IMR-90 (cell line): Measurements from ENCODE around the gene WNT6. TPM values are rescaled to one million over a fixed set of nuclear protein-coding genes. Genes with fewer than 3 reads are reported as not detected.

ENCODE experiments used
- ATAC-seq: fragments of 200-7000 bp; cut with Tn5 transposase; 2 replicates; pipeline ENCODE4 v1.9.1; 2020; ENCODE audit warnings: low read depth, mild to moderate bottlenecking, moderate library complexity
- BruUV-seq: library from RNA; stranded (reverse); fragments of 400-500 nt; replicated peaks from 2 replicates; lab custom pipeline; 2021; lab: Mats Ljungman, UMichigan
- CTCF ChIA-PET: fragments of 300-600 bp; formaldehyde crosslinking; extraction: SDS; loops from one replicate; lab custom pipeline; 2021; ENCODE audit warnings: antibody characterized with exemption; lab: Yijun Ruan, JAX
- POLR2A ChIA-PET: fragments of 300-600 bp; sonication (Branson Sonifier 250); formaldehyde crosslinking; loops from one replicate; lab custom pipeline; 2022; ENCODE audit warnings: antibody characterized with exemption; ENCODE audit not compliant: unreplicated experiment; lab: Charles Lee
- DNase-seq: peaks from one replicate; pipeline ENCODE4 v3.0.0; 2013
- H2AFZ ChIP-seq: replicated peaks from 2 replicates; pipeline ENCODE3; 2013; ENCODE audit warnings: low read length, mild to moderate bottlenecking; ENCODE audit not compliant: poor library complexity
- H2AK5ac ChIP-seq: 2 replicates; pipeline ENCODE4 v1.6.1; 2013; ENCODE audit warnings: low read depth, low read length, inconsistent platforms
- H2AK9ac ChIP-seq: replicated peaks from 2 replicates; pipeline ENCODE3; 2013; ENCODE audit warnings: mild to moderate bottlenecking, low read depth, low read length, moderate library complexity; ENCODE audit not compliant: poor library complexity
- H2BK120ac ChIP-seq: 2 replicates; pipeline ENCODE4 v1.6.1; 2013; ENCODE audit warnings: low read depth, low read length, inconsistent platforms
- H2BK15ac ChIP-seq: 3 replicates; pipeline ENCODE4 v1.6.1; 2013; ENCODE audit warnings: low read depth, low read length, inconsistent platforms
- H2BK20ac ChIP-seq: 2 replicates; pipeline ENCODE4 v1.6.1; 2013; ENCODE audit warnings: low read depth, mild to moderate bottlenecking, inconsistent platforms, low read length, moderate library complexity
- H2BK5ac ChIP-seq: 2 replicates; pipeline ENCODE4 v1.6.1; 2013; ENCODE audit warnings: mild to moderate bottlenecking, low read depth, low read length, inconsistent platforms; ENCODE audit not compliant: poor library complexity, severe bottlenecking
- H3K14ac ChIP-seq: replicated peaks from 2 replicates; pipeline ENCODE4 v1.6.1; 2013; ENCODE audit warnings: low read depth, low read length, inconsistent platforms
- H3K18ac ChIP-seq: 2 replicates; pipeline ENCODE4 v1.6.1; 2013; ENCODE audit warnings: low read depth, low read length, control low read depth
- H3K23ac ChIP-seq: 2 replicates; pipeline ENCODE4 v1.6.1; 2013; ENCODE audit warnings: low read depth, low read length, inconsistent platforms
- H3K27ac ChIP-seq: 2 replicates; pipeline ENCODE4 v1.5.1; 2013; ENCODE audit warnings: mild to moderate bottlenecking, control low read depth, low read length; ENCODE audit not compliant: insufficient read depth
- H3K27me3 ChIP-seq: 2 replicates; pipeline ENCODE4 v1.6.1; 2013; ENCODE audit warnings: low read length; ENCODE audit not compliant: control insufficient read depth, insufficient read depth
- H3K36me3 ChIP-seq: 2 replicates; pipeline ENCODE4 v1.6.1; 2013; ENCODE audit warnings: low read length, mixed read lengths; ENCODE audit not compliant: control insufficient read depth, insufficient read depth
- H3K4ac ChIP-seq: 2 replicates; pipeline ENCODE4 v1.6.1; 2013; ENCODE audit warnings: low read depth, low read length, inconsistent platforms
- H3K4me1 ChIP-seq: 2 replicates; pipeline ENCODE4 v1.6.1; 2013; ENCODE audit warnings: low read length, mixed read lengths; ENCODE audit not compliant: control insufficient read depth, insufficient read depth
- H3K4me2 ChIP-seq: 2 replicates; pipeline ENCODE4 v1.6.1; 2013; ENCODE audit warnings: low read depth, mild to moderate bottlenecking, control low read depth, low read length, moderate library complexity
- H3K4me3 ChIP-seq: 2 replicates; pipeline ENCODE4 v1.5.1; 2013; ENCODE audit warnings: low read depth, mild to moderate bottlenecking, control low read depth, low read length, moderate library complexity; ENCODE audit not compliant: insufficient read depth
- H3K56ac ChIP-seq: 2 replicates; pipeline ENCODE4 v1.6.1; 2013; ENCODE audit warnings: low read length, inconsistent platforms; ENCODE audit not compliant: insufficient read depth; ENCODE audit errors: extremely low read depth
- H3K79me1 ChIP-seq, 2 experiments: 2 replicates each; pipeline ENCODE4 v1.6.1; 2013; ENCODE audit warnings: low read length in 2 of 2, inconsistent platforms in 1 of 2, low read depth in 1 of 2
- H3K9ac ChIP-seq: 2 replicates; pipeline ENCODE4 v1.6.1; 2013; ENCODE audit warnings: low read depth, low read length, control low read depth
- H3K9me1 ChIP-seq: 2 replicates; pipeline ENCODE4 v1.6.1; 2013; ENCODE audit warnings: low read length, inconsistent platforms; ENCODE audit not compliant: insufficient read depth
- H3K9me3 ChIP-seq: 2 replicates; pipeline ENCODE4 v1.6.1; 2013; ENCODE audit warnings: low read length; ENCODE audit not compliant: control insufficient read depth, insufficient read depth
- H4K20me1 ChIP-seq: 2 replicates; pipeline ENCODE4 v1.6.1; 2013; ENCODE audit warnings: low read length, inconsistent platforms; ENCODE audit not compliant: insufficient read depth
- H4K5ac ChIP-seq: 2 replicates; pipeline ENCODE4 v1.6.1; 2013; ENCODE audit warnings: mild to moderate bottlenecking, low read depth, low read length, control low read depth
- H4K8ac ChIP-seq, 2 experiments: 2 replicates each; pipeline ENCODE4 v1.6.1; 2013; ENCODE audit warnings: low read depth in 2 of 2, low read length in 2 of 2, control low read depth in 1 of 2, inconsistent platforms in 1 of 2
- H4K91ac ChIP-seq: 2 replicates; pipeline ENCODE4 v1.6.1; 2013; ENCODE audit warnings: low read depth, low read length, inconsistent platforms; ENCODE audit not compliant: insufficient read depth
- CEBPB ChIP-seq: IDR thresholded peaks from 2 replicates; pipeline ENCODE4 v1.6.1; 2012; ENCODE audit warnings: low read depth, low read length, improper control_type of control experiment
- RCOR1 ChIP-seq: IDR thresholded peaks from 2 replicates; pipeline ENCODE4 v1.6.1; 2012; ENCODE audit warnings: mild to moderate bottlenecking, low read length, improper control_type of control experiment; ENCODE audit not compliant: insufficient replicate concordance
- WGBS, 2 experiments: methylation state at CpG; one replicate each; pipeline versions ENCODE4 v1.1.5 to v1.1.7; 2013; ENCODE audit warnings: missing lambda C conversion rate in 2 of 2; ENCODE audit not compliant: insufficient read length in 1 of 2; ENCODE audit errors: extremely low coverage in 2 of 2; 5-methylcytosine and 5-hydroxymethylcytosine counted together
- dilution Hi-C: fragments of 300-500 bp; cut with HindIII; formaldehyde crosslinking; loops from one replicate; pipeline ENCODE4 v1.14.3; 2018; ENCODE audit warnings: low sequenced_read_pairs; ENCODE audit not compliant: unreplicated experiment
- in situ Hi-C: fragments of 300-500 bp; cut with MboI; formaldehyde crosslinking; loops from 3 replicates; pipeline ENCODE4 v1.14.3; 2019; ENCODE audit warnings: low sequenced_read_pairs, inconsistent platforms, mixed read lengths
- intact Hi-C: fragments of 100-400 bp; cut with micrococcal nuclease; formaldehyde crosslinking; loops from 2 replicates; pipeline ENCODE4 v1.10.0; 2022
- polyA plus RNA-seq, 3 experiments: library from polyadenylated mRNA; depleted of rRNA; stranded (reverse); fragments of >200 nt; gene quantifications; 2 replicates each; pipeline ENCODE4 v1.2.3, GENCODE V29; 2012; ENCODE audit warnings: low replicate concordance in 1 of 3
- total RNA-seq: library from RNA; depleted of rRNA; stranded (reverse); fragments of >200 nt; gene quantifications from 2 replicates; pipeline ENCODE4 v1.2.3, GENCODE V29; 2012
- TF ChIP-seq, protein P1 (sequence below): fragments of 150-350 bp; IDR thresholded peaks from 2 replicates; pipeline ENCODE4 v1.6.1; 2017; ENCODE audit warnings: mild to moderate bottlenecking, antibody characterized with exemption, low read length, low read depth

The WNT6 gene
- total and polyA plus RNA-seq, 2 of the 4 experiments (the other 2 are of a cell fraction) = not detected

DNA sequence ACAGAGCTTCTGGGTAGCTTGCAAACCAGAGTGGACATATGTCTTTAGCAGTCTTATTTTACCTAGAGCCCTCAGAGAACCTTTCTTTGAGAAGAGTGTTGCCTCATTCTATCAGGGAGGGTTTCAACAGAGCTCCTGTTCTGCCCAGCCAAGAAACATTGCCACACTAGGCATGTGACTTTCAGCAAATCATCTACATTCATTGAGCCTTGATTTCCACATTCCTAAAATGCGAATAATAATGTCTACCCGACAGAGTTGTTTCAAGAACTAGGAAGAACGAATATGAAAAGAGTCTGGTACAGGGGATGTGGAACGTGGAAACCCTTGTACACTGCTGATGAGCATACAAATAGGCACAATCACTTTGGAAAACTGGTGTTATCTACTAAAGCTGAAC, 20.2 kb upstream of the WNT6 start:
- intact Hi-C loops = loop anchor here (5.0 kb wide), 1 partner anchor 57 kb away; the partner anchor contains the start of gene CYP27A1
- Histone ChIP-seq H2BK15ac (no peak overlapping the region), H3K4me3 (no peak overlapping the region), H3K4me2 (no peak overlapping the region), H2BK120ac (no peak overlapping the region; the same call in 1 of the 2 replicates), H3K4me1 (no peaks in the 10 kb centered on the region; the same call in 1 of the 2 replicates), H3K18ac (no peak overlapping the region), H2BK20ac (peak overlapping the region; percentile 33; the same call in 1 of the 2 replicates), H4K20me1 (no peaks in the 10 kb centered on the region), H3K36me3 (no peaks in the 10 kb centered on the region), H4K8ac (no peak overlapping the region), H3K56ac (no peak overlapping the region), H3K9me3 (0 out of 2 replicates have a peak, but pooled peaks cover 2% of the 10 kb centered on the region), H4K5ac (no peak overlapping the region), H3K23ac (no peak overlapping the region), H3K14ac (0 out of 2 replicates have a peak overlapping the region, but pooled peaks have one; percentile 19), H4K91ac (no peak overlapping the region; the same call in 1 of the 2 replicates), H3K4ac (no peak overlapping the region), H3K27me3 (peaks cover 12% of the 10 kb centered on the region), H2AK5ac (no peak overlapping the region), H2AFZ (no peak overlapping the region), H3K9ac (no peak overlapping the region), H2BK5ac (peak overlapping the region; percentile 38), H2AK9ac (no peak overlapping the region), H3K9me1 (no peaks in the 10 kb centered on the region), H3K27ac (no peak overlapping the region), H3K79me1 (no peaks in the 10 kb centered on the region)
- dilution Hi-C loops = no loop called here
- TF ChIP-seq RCOR1 = no peak
- peak; percentile 79 for TF ChIP-seq CEBPB
- TF ChIP-seq, protein P1, sequence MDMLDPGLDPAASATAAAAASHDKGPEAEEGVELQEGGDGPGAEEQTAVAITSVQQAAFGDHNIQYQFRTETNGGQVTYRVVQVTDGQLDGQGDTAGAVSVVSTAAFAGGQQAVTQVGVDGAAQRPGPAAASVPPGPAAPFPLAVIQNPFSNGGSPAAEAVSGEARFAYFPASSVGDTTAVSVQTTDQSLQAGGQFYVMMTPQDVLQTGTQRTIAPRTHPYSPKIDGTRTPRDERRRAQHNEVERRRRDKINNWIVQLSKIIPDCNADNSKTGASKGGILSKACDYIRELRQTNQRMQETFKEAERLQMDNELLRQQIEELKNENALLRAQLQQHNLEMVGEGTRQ = peak; percentile 52; the same call in 1 of the 2 replicates
- POLR2A ChIA-PET = no interaction called here
- DNase-seq (peak; percentile 62), ATAC-seq (no peak; the same call in none of the 2 replicates)
- in situ Hi-C loops = no loop called here
- no CpG with 5 or more reads among the region's 4 CpGs for WGBS, 2 experiments
- BruUV-seq = no TSS peak
- CTCF ChIA-PET = interaction anchor here (0.9 kb wide), 1 partner anchor 8 kb away, joined by 3 read pairs; no protein-coding TSS in a partner anchor
